IMR-90 (cell line): Measurements from ENCODE around the gene TBXT. TPM values are rescaled to one million over a fixed set of nuclear protein-coding genes. Genes with fewer than 3 reads are reported as not detected.

Experiments used
- microRNA-seq, 2 experiments: library from miRNA; stranded (forward) in 1 of 2; unstranded in 1 of 2; fragments of 10-50 nt in 1 of 2; fragments of <30 nt in 1 of 2; gene quantifications in 1 of 2; microRNA quantifications in 1 of 2; one replicate each; pipeline versions ENCODE3 to v1.1.0; 2013 to 2020; ENCODE audit not compliant: insufficient read depth in 1 of 2, insufficient read length in 1 of 2, unreplicated experiment in 1 of 2
- polyA plus RNA-seq, 3 experiments: library from polyadenylated mRNA; depleted of rRNA; stranded (reverse); fragments of >200 nt; gene quantifications; 2 replicates each; pipeline ENCODE4 v1.2.3, GENCODE V29; 2012; ENCODE audit warnings: low replicate concordance in 1 of 3
- small RNA-seq, 5 experiments: library from RNA; depleted of rRNA; stranded (forward); fragments of <200 nt; gene quantifications; one replicate each; pipeline ENCODE3, GENCODE V24; 2012
- total RNA-seq: library from RNA; depleted of rRNA; stranded (reverse); fragments of >200 nt; gene quantifications from 2 replicates; pipeline ENCODE4 v1.2.3, GENCODE V29; 2012; rRNA removed

Gene TBXT
- total and polyA plus RNA-seq, 2 of the 4 experiments (the other 2 are of a cell fraction), result not detected

Small RNAs within 50 kb of the gene (microRNA-seq; reads per million reads assigned to microRNA genes)
- gene RNU6-153P (ENCODE audit: insufficient read depth, insufficient read length), result not detected

Small RNAs within 50 kb of the gene (small RNA-seq; reads per million reads assigned to genes)
- 0 reads per million in 5 experiments for gene RNU6-153P

Other genes with a start within 250 kb of the TBXT start
- not detected in 2 replicates for gene PRR18, start 140.5 kb upstream of the TBXT start, total RNA-seq
- not detected in 2 replicates for gene PRR18, start 140.5 kb upstream of the TBXT start, polyA plus RNA-seq (2012; rRNA removed)
- 10.2 and 31.9 TPM in 2 replicates for gene SFT2D1, start 174.7 kb upstream of the TBXT start, total RNA-seq
- gene SFT2D1, start 174.7 kb upstream of the TBXT start, polyA plus RNA-seq (2012; rRNA removed), result 42.1 and 45.8 TPM in 2 replicates
- gene MPC1, start 215.1 kb upstream of the TBXT start, total RNA-seq, result 10.9 and 16.1 TPM in 2 replicates
- gene MPC1, start 215.1 kb upstream of the TBXT start, polyA plus RNA-seq (2012; rRNA removed), result 11.8 and 12.0 TPM in 2 replicates